GM21447 (cell line): Measurements from ENCODE around the gene RFFL.

ENCODE experiments used
- ATAC-seq: cut with Tn5 transposase; IDR thresholded peaks from one replicate; pipeline ENCODE4 v1.9.1; 2021; ENCODE audit not compliant: unreplicated experiment

Gene RFFL

GRCh38 chr17:34979650-34980352 lies 83.7 kb downstream of the RFFL start:
- ATAC-seq = no peak

GRCh38 chr17:34979153-34979552 lies 84.4 kb downstream of the RFFL start:
- no peak for ATAC-seq

GRCh38 chr17:34974794-34975785 lies 88.4 kb downstream of the RFFL start:
- no peak for ATAC-seq

- no peak for ATAC-seq
Observed at GRCh38 chr17:34974179-34974578, 89.3 kb downstream of the RFFL start.

- peak; percentile 84 for ATAC-seq
Observed at GRCh38 chr17:34961093-34961911, 102.2 kb downstream of the RFFL start, which contains the start of the genes CCT6B and ZNF830. Gene CCT6B (minus strand): TSS chr17:34961460. CDS start chr17:34961393, 67 bp downstream. Gene ZNF830 (plus strand): TSS chr17:34961540. CDS start chr17:34961567, 27 bp downstream.

GRCh38 chr17:34958438-34958837 lies 105.1 kb downstream of the RFFL start:
- ATAC-seq = no peak
